ENCODE measurements around the gene ATP5F1D.

ATP5F1D gene

GRCh38 chr19:1278074-1278473 lies 36.5 kb downstream of the ATP5F1D start:
- no peak for DNase-seq (ENCODE audit: extremely low spot score, insufficient read length, low read depth)
- FAIRE-seq: no peak

GRCh38 chr19:1278713-1279660 lies 37.4 kb downstream of the ATP5F1D start:
- no peak for DNase-seq (ENCODE audit: extremely low spot score, insufficient read length, low read depth)
- FAIRE-seq: no peak

- FAIRE-seq (peak; percentile 89), DNase-seq (ENCODE audit: extremely low spot score, insufficient read length, low read depth) (peak; percentile 80)
Observed at GRCh38 chr19:1279782-1280341, 38.3 kb downstream of the ATP5F1D start.

- DNase-seq (ENCODE audit: extremely low spot score, insufficient read length, low read depth): no peak
- no peak for FAIRE-seq
Observed at GRCh38 chr19:1280636-1281568, 39.4 kb downstream of the ATP5F1D start.

GRCh38 chr19:1281569-1282287 lies 40.2 kb downstream of the ATP5F1D start:
- FAIRE-seq: no peak

GRCh38 chr19:1282588-1283206 lies 41.1 kb downstream of the ATP5F1D start:
- FAIRE-seq (no peak), DNase-seq (ENCODE audit: extremely low spot score, insufficient read length, low read depth) (no peak)

More at GRCh38 chr19:1281569-1282287, 40.2 kb downstream of the ATP5F1D start:
- DNase-seq (ENCODE audit: extremely low spot score, insufficient read length, low read depth): no peak

GRCh38 chr19:1283207-1283916 lies 41.8 kb downstream of the ATP5F1D start:
- no peak for DNase-seq (ENCODE audit: extremely low spot score, insufficient read length, low read depth)
- FAIRE-seq: no peak

GRCh38 chr19:1283917-1284292 lies 42.4 kb downstream of the ATP5F1D start:
- FAIRE-seq (no peak), DNase-seq (ENCODE audit: extremely low spot score, insufficient read length, low read depth) (no peak)

GRCh38 chr19:1284293-1284978 lies 42.9 kb downstream of the ATP5F1D start:
- DNase-seq (ENCODE audit: extremely low spot score, insufficient read length, low read depth): no peak
- FAIRE-seq: no peak

GRCh38 chr19:1284979-1285736 lies 43.6 kb downstream of the ATP5F1D start:
- FAIRE-seq: no peak
- DNase-seq (ENCODE audit: extremely low spot score, insufficient read length, low read depth): no peak

- FAIRE-seq (no peak), DNase-seq (ENCODE audit: extremely low spot score, insufficient read length, low read depth) (no peak)
Observed at GRCh38 chr19:1285737-1286360, 44.3 kb downstream of the ATP5F1D start, which contains the start of gene EFNA2. TSS of gene EFNA2 (plus strand) at chr19:1285873. CDS start at chr19:1286169, 296 bp downstream.

GRCh38 chr19:1286487-1287353 lies 45.2 kb downstream of the ATP5F1D start:
- no peak for FAIRE-seq

GRCh38 chr19:1287354-1288225 lies 46.0 kb downstream of the ATP5F1D start:
- DNase-seq (ENCODE audit: extremely low spot score, insufficient read length, low read depth): no peak
- no peak for FAIRE-seq

More at GRCh38 chr19:1286487-1287353, 45.2 kb downstream of the ATP5F1D start:
- DNase-seq (ENCODE audit: extremely low spot score, insufficient read length, low read depth): no peak

- FAIRE-seq: no peak
- DNase-seq (ENCODE audit: extremely low spot score, insufficient read length, low read depth): no peak
Observed at GRCh38 chr19:1288226-1288612, 46.7 kb downstream of the ATP5F1D start.

Data from GM18507 (cell line).